NCI-H146 (cell line): ENCODE data around the gene DNAJC7.

ENCODE experiments used
- DNase-seq: peaks from one replicate; lab custom pipeline; 2025; lab: John Stamatoyannopoulos, UW

DNAJC7 gene

DNA sequence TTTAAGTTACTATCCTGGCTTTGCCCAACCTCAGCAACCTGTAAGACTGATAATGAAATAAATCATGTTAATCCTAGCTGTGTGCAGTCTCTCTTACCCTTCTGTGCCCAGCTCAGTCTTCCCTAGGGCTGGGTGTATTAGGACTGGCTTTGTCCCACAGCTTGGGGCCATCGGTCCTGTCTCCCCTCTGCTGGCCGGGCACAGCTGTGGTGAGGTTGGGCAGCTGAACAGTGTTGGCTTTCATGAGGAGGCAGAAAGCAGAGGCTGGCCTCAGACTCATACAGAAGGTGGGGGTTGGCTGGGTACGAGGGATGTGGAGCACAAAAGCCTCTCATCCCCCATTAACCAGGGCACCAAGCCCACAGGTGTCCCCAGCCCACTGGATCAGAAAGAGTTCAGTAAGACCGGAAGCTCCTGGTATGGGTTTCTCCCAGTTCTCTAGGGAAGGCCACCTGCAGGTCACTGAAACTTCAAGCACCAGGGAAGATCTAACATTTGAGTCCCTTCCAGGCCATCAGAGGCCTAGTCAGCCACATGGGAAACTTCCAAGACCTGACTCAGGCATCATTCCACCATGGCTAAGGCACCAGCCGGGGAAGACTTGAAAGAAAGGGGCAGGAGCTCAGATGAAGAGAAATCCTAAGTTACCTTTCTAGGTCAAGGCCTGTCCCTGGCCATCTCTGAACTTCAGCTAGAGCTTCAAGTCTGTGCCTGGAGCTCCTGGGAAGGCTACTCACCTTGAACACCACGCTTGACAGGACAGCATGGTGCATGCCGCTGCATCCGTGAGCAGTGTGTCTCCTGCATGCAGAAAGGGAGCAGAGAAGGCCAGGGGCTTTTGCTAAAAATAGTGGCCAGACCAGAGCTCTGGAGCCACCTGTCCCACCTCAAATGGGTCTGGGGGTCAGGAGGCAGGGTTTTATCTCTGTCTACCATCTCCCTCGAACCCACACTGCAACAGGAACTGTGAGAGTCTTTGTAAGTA lies 41.8 kb downstream of the DNAJC7 start:
- DNase-seq = no peak

DNA sequence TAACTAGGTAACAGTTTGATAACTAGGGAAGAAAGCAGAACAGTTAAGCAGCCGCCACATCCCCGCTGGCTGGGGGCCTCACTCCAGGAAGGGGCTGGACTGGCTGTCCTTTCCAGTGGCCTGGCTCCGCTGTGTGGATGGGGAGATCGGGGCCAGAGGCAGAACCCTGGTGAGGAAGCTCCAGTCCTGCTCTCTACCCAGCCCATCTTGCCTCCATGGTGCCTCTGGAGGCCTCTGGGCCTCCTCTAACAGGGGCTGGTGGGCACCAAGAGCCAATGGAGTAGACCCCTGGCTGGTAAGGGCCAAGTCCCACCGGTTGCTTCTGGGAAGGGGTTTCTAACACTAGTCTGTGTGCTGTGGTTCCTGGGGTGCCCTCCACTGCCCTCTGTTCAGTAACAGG lies 42.6 kb downstream of the DNAJC7 start:
- DNase-seq = no peak

DNA sequence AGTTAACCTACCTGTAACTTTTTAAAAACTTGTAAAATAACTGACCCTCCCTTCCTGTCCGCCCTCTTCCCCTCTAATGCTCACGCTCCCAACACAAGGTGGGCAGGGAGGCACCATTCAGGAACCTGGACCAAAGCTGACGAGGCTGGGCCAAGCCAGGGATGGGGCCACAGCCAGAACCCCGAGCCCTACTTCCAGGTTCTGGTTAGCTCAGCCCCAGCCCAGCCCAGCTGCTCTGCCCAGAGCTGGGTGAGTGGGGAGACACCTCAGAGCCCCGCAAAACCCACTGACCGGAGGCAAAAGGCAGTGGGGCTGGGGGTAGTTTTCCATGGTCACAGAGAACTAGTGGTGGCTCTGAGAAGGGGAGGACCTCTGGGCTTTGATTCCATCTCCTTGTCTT lies 43.2 kb downstream of the DNAJC7 start:
- no peak for DNase-seq

DNA sequence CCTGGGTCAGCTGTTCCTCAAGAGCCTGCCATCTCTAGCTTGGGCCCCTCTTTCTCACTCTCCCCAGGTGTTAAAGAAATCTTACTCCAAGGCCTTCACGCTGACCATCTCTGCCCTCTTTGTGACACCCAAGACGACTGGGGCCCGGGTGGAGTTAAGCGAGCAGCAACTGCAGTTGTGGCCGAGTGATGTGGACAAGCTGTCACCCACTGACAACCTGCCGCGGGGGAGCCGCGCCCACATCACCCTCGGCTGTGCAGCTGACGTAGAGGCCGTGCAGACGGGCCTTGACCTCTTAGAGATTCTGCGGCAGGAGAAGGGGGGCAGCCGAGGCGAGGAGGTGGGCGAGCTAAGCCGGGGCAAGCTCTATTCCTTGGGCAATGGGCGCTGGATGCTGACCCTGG lies 43.8 kb downstream of the DNAJC7 start:
- no peak for DNase-seq

DNA sequence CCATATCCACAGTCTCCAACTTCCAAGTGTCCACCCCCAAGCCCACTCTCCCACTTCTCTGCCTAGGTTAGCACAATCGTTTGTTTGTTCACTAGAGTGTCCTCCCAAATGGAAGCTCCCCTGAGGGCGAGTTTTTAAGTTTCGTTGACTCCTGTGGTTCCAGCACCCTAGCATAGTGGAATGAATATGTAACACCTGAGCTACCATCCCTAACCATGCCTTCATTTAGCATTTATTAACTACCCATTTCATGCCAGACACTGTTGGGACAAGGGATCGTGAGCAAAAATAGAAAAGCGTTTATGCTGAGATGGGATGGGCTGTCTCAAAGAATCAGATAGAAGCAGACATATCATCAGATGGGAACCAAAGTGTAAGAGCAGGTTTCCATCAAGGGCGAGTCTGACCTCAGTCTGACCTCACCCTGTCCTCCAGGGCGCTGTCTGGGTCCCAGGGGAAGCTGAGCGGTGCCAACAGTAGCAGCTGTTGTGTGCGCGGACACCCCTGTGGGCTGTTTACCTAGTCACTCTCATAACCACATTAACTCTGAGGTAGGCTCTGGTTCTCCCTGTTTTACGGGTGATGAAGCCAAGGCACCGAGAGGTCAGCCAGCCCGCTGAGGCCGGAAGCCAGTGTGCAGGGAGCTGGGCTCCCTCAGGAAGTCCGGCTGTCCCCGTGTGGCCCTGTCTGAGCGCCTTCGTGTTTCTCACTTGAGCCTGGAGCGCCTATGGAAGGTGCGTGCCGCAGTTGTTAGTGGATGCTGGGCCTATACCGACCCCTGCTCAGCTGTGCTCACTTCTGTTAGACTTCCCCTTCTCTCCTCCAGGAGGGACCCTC lies 44.5 kb downstream of the DNAJC7 start:
- DNase-seq = no peak

DNA sequence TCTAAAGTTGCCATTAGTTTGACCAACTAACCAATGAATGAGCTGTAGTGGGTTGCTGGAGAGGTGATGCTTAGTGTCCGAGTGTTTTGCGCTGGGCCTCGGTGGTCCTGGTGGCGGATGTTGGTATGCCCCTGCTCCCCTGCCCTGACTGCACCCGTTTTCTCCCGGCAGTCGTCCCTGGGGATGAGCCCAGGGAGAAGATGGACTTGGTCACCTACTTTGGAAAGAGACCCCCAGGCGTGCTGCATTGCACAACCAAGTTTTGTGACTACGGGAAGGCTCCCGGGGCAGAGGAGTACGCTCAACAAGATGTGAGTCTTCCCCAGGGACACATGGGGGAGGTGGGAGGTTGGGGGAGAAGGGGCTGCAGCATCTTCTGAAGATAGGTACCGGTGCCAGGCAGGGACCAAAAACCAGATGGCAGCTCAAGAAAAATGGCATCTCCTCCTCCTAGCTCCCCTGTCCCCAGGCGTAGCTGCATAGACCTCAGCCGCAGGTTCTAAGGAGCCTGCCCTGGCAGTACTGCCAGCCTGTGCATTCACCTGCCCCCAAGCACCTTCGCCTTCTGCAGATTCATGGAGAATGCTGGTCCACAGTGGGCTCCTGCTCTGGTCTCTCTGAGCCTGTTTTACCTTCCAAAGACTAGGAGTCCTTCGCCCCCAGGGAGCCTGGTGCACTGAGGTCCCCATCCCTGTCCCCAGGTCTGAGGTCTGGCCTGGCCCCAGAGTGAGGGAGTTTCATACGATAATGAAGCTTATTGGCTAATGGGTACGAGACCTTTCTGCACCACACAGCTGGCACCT lies 45.3 kb downstream of the DNAJC7 start:
- DNase-seq = no peak

DNA sequence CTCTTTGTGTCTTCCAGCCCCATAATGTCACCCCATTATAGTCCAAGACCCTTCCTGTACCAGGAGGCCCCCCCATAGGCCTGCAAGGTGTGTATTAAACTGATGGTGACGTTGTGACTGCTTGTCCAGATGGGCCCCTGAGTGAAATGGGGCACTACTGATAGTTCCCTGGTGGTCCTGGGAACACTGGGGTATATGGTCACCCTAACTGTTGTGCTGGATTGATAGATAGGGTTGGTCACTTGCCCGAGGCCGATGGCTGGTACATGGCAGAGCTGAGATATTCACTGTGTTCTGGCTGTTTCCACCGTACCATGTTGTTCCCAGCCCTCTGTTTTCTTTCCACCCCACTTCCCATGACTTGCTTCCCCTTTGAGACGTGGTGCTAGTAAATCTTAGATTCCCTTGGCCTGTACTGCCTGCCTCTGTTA lies 46.3 kb downstream of the DNAJC7 start:
- DNase-seq = no peak

DNA sequence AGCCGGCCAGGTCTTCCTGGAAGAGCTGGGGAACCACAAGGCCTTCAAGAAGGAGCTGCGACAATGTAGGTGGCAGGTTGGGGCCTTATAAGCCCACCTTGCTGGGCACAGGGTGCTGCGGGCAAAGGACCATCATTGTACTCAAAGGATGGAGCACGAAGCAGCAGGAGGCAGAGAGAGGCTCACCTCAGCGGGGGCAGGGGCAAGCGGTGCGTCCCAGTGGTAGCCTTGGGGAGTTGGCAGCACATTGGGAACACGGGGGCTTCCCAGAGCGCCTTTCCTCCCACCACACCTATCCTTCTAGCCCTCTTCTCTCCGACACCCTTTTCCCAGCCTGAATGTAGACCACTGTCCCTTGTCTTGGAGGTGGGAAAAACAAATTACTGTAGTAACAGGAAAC lies 48.6 kb downstream of the DNAJC7 start:
- DNase-seq = no peak

DNA sequence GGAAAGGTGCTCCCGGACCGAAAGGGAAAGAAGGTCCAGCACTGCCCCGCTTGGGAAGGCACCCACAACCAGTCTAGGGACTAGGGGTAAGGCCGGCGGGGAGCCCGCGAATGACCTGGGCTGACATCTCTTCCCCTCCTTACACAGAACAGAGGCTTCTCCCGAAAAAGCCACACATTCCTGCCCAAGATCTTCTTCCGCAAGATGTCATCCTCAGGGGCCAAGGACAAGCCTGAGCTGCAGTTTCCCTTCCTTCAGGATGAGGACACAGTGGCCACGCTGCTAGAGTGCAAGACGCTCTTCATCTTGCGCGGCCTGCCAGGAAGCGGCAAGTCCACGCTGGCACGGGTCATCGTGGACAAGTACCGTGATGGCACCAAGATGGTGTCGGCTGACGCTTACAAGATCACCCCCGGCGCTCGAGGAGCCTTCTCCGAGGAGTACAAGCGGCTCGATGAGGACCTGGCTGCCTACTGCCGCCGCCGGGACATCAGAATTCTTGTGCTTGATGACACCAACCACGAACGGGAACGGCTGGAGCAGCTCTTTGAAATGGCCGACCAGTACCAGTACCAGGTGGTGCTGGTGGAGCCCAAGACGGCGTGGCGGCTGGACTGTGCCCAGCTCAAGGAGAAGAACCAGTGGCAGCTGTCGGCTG lies 49.2 kb downstream of the DNAJC7 start:
- no peak for DNase-seq

DNA sequence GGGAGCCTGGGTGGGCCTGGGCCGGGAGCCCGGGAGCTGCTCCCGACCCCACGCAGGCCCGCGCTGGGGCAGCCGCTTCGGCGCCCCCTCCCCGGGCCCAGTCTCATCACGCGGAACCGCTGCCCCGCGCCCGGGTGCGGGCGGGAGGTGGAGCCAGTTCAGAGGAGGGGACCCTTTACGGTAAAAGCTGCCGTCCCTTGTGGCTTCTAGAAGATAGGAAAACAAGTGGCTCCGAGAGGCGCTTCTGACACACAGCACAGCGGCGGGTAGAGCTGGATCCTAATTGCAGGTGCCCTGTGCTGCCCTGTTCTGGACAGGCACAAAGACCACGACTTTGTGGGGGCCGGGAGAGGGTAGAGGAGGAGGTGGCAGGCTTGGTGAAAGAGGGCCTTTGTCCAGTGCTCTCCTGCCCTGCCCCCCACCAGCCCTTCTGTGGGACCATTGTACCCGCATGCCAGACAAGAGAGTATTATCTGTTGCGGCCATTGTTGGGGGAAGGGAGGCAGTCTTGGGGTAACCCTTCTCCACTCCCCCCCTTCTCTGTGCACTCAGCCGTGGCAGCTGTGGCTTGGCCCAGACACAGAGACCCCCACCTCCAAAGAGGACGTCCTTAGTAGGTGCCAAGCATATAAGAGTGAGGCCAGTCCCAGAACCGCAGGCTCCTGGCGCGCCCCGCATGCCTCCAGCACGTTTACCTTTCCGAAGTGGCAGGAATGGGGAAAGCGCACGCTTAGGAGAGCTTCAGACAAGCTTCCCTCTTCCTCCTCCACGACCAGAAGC lies 49.9 kb downstream of the DNAJC7 start:
- peak; percentile 31 for DNase-seq

DNA sequence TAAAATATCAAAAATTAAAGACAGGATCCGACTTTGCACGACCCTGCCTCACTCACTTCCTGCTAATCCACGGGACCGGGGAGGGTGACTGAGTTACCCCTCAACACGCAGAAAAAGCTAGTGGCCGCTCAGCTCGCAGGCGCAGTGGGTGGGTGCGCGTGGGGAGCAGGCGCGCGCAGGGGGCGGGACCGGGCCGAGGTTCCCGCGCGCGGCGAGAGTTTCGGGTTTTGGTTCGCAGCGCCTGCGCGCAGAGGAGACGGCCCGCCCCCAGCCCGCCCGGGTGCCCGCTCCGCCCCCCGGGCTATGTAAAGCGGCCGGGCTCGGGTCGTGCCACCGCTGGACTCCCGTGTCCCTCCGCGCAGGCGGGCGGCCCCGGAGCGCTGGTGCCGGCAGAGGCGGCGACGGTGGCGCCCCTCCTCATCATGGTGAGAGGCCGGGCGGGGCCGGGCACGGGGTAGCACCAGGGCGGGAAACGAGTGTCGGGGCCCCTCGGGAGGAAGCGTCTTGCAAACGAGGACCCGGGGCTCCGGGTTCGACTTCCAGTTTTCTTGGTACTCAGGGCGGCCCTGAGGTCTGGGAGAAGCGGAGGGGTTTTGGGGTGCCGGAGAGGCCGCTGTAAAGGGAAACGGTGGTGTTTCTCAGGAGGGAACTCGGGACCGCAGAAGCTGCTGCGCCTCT lies 50.6 kb downstream of the DNAJC7 start, which contains the start of gene CNP:
Gene CNP, plus strand, starts transcription at position 333 of the 678 bp plus-strand sequence. Its CDS starts 90 bp downstream, at position 423.
- DNase-seq = peak; percentile 90

DNA sequence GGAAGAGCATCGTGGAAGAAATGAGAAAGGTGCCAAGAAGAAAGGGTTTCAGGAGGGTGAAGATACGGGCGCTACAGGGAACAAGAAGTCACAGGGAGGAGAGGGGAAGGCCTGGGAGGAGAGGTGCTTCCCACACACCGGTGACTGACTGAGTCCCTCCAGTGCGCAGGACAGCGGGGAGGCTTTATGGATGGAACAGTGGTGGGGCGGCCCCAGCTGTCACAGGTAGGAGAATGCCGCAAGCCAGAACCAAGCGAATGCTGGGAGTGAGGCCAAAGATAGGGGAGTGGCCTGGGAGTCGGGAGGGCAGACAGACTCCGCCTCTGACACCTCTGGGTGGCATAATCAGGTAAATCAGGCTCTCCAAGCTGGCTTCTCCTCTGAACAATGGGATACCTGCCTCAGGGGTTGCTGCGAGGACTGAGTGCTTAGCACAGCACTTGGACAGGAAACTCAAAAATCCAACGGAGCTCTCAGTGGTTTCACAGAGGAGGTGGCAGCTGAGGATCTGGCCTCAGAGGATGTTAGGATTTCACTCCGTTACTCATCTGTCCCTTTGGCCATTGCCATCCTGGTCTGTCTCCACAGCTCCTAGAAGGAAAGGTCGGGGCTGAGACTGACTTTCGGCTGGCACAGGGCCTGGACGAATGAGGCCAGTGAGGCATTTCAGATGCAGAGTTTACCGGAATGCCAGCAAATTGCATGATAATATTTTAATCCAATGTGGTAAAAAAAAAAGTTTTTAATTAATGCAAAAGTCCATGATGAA lies 51.4 kb downstream of the DNAJC7 start:
- DNase-seq = peak; percentile 97

DNA sequence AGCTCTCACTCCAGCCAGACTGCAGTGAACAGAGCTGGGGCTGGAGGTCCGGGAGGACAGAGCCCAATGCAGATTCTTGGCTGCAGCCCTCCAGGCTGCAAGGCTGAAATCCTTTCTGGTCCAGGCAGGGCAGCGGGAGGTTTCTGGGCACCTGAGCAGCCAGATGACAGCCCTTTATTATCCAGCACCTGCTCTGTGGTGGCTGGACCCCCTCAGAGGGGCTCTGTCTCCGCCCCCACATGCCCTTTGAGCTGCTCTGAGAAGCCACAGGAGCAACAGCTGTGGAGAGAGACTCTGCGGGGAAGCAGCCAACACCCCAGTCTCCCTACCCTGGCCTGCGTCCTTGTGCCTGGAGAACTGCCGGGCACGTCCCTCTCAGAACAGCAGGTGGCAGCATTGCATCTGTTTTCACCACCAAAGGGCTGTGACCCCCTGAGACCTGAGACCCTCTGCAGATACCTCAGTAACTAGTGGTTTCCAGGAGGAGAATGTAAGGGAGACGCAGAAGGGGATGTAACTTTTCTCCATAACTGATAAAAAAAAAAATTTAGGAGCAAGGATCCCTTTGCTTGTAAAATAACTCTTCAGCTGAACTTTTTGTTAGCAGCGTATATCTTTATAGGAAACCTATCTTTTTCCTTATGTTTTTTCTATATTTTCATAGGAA lies 54.3 kb downstream of the DNAJC7 start:
- DNase-seq = peak; percentile 80

DNA sequence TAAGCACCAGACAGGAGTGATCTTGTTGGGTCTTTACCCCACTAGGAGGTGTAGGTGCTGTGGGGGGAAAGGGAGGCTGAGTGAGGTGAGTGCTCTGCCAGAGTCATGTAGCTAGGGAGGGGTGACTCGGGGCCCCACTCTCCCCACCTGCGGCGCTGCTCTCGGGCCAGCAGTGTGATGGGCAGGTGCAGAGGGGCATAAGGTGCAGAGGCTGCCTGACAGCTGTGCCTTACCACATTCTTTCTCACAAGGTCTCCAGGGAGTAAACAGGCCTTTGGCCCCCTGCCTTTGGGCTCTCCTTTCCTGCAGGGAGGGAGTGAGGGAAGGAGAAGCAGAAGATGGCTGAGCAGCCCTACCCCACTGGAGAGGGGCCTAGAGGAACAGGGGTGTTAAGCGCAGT lies 55.1 kb downstream of the DNAJC7 start:
- DNase-seq = no peak

DNA sequence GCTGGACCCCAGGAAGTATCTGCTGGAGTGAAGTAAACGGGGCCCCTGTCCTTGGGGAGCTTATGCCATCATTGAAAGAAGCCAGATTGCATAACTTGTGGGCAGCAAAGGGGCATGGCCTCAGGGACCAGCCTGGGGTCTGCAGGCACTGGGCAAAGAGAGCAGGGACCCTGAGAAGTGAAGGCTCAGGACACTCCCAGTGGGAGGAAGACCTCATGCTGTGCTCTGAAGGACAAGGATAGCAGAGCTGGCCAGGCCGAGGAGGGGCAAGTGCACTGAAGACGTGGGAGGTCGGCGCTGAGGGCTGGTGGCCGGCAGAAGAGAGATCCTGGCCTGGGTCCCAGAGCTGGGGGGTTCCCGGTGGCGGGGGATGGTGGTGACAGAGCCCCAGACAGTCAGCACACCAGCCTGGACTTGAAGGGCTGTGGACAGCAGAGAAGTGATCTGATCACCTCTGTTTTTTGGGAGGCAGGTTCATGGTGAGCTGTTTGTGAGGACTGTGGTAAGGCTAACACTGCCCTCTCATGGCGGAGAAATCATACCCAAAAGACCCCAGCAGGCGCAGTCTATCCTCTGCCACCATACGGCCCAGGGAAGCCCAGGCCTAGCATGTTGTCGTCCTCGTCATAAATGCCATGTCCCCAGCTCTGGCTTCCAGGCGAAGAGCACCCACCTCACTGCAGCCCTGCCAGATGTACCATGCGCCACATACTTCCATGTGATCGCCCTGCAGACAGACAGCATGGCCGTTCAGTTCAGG lies 57.7 kb downstream of the DNAJC7 start:
- no peak for DNase-seq

DNA sequence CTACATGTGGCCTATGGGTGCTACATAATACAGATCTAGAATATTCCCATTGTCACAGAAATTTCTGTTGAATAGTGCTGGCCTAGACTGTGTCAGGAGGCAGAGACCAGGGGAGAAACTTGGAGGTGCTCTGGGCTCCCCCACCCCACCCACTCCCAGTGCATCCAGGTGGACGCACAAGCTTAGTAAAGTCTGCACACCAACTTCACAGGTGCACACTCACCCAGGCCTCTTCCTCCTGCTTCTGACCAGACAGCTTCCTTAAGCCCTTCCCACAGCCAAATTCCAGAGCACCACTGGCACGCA lies 58.3 kb downstream of the DNAJC7 start:
- DNase-seq = no peak

DNA sequence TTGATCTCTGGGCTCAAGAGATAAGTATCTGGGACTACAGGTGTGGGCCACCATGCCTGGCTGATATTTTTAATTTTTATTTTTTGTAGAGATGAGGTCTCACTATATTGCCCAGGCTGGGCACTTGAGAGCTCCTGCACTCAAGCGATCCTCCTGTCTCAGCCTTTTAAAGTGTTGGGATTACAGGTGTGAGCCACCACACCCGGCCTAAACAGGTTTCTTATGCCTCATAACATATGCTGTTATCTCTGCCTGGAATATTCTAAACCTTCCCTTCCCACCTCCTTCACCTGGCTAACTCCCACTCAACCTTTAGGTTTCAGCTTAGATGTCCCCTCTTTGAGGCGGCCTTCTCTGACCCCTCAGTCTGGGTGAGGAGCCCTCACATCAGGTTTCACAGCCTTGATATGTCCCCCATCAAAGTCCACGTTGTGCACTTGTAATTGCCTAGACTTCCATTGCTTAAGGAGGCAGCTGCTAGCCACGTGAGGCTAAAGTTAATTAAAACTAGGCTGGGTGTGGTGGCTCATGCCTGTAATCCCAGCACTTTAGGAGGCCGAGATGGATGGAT lies 59.3 kb downstream of the DNAJC7 start:
- DNase-seq = no peak
